H1 (cell line): Measurements from ENCODE around the gene FOXQ1. TPM values are rescaled to one million over a fixed set of nuclear protein-coding genes. Genes with fewer than 3 reads are reported as not detected.
"Not testable (repeated sequence)": the region's sequence is repeated elsewhere in the genome, so short reads cannot be mapped to it uniquely, and the experiment has no call there.

Experiments
- CTCF ChIA-PET: fragments of 300-600 bp; sonication (Branson Sonifier 250); formaldehyde crosslinking; loops from one replicate; lab custom pipeline; 2021; ENCODE audit not compliant: partially characterized antibody; lab: Charles Lee
- POLR2A ChIA-PET: fragments of 300-600 bp; sonication (Branson Sonifier 250); formaldehyde crosslinking; loops from one replicate; lab custom pipeline; 2021; ENCODE audit warnings: inconsistent platforms; ENCODE audit not compliant: partially characterized antibody; lab: Charles Lee
- DNase-seq, 2 experiments: peaks; one replicate each; pipeline versions ENCODE4 v3.0.0 to v3.0.0-alpha.2; 2010 to 2022; ENCODE audit warnings: low spot score in 2 of 2, low read depth in 1 of 2, mixed read lengths in 1 of 2
- FAIRE-seq: peaks from 2 replicates; lab custom pipeline; 2011; peaks lifted over from hg19 to GRCh38; lab: Jason Lieb, UNC
- H2AFZ ChIP-seq: 2 replicates; pipeline ENCODE4 v1.8.1; 2012; ENCODE audit warnings: low read length, inconsistent platforms
- H2AK5ac ChIP-seq: 2 replicates; pipeline ENCODE4 v1.6.1; 2013; ENCODE audit warnings: low read depth, low read length
- H2BK120ac ChIP-seq: replicated peaks from 2 replicates; pipeline ENCODE3; 2013; ENCODE audit warnings: low read depth, low read length, inconsistent platforms
- H2BK12ac ChIP-seq: 2 replicates; pipeline ENCODE4 v1.6.1; 2013; ENCODE audit warnings: low read depth, low read length
- H2BK15ac ChIP-seq: 2 replicates; pipeline ENCODE4 v1.6.1; 2013; ENCODE audit warnings: low read length
- H2BK20ac ChIP-seq: 2 replicates; pipeline ENCODE4 v1.6.1; 2013; ENCODE audit warnings: low read length
- H2BK5ac ChIP-seq: 2 replicates; pipeline ENCODE4 v1.6.1; 2013; ENCODE audit warnings: low read depth, low read length
- H3K14ac ChIP-seq: 2 replicates; pipeline ENCODE4 v1.6.1; 2013; ENCODE audit warnings: inconsistent platforms; ENCODE audit not compliant: insufficient read length
- H3K18ac ChIP-seq: 2 replicates; pipeline ENCODE4 v1.6.1; 2013; ENCODE audit warnings: low read length; ENCODE audit errors: extremely low read depth
- H3K23ac ChIP-seq: 2 replicates; pipeline ENCODE4 v1.6.1; 2013; ENCODE audit warnings: inconsistent platforms; ENCODE audit not compliant: insufficient read length
- H3K23me2 ChIP-seq: 2 replicates; pipeline ENCODE4 v1.6.1; 2013; ENCODE audit warnings: low read depth, low read length
- H3K27ac ChIP-seq: 2 replicates; pipeline ENCODE4 v1.6.1; 2011; ENCODE audit warnings: low read depth, low read length, inconsistent platforms
- H3K27me3 ChIP-seq, 4 experiments: replicated peaks in 1 of 4; 1 replicate in 1 of 4; 2 replicates in 3 of 4; pipeline versions ENCODE4 v1.6.1 to v1.8.1; 2011 to 2013; ENCODE audit warnings: low read length in 3 of 4, mild to moderate bottlenecking in 3 of 4, inconsistent platforms in 2 of 4, mixed read lengths in 2 of 4, moderate library complexity in 1 of 4; ENCODE audit not compliant: control insufficient read depth in 3 of 4, insufficient read depth in 3 of 4; ENCODE audit errors: extremely low read depth in 1 of 4
- H3K36me3 ChIP-seq, 4 experiments: 2 replicates each; pipeline versions ENCODE4 v1.6.1 to v1.8.1; 2011 to 2013; ENCODE audit warnings: mild to moderate bottlenecking in 4 of 4, low read length in 3 of 4, moderate library complexity in 2 of 4, control low read depth in 1 of 4, inconsistent platforms in 1 of 4; ENCODE audit not compliant: insufficient read depth in 4 of 4, control insufficient read depth in 2 of 4
- H3K4ac ChIP-seq: replicated peaks from 2 replicates; pipeline ENCODE3; 2013; ENCODE audit warnings: low read length, low read depth, mixed read lengths, inconsistent platforms; ENCODE audit not compliant: insufficient read length
- H3K4me1 ChIP-seq, 4 experiments: replicated peaks in 1 of 4; 1 replicate in 1 of 4; 2 replicates in 3 of 4; pipeline versions ENCODE4 v1.6.1 to v1.8.1; 2011 to 2013; ENCODE audit warnings: low read length in 3 of 4, inconsistent platforms in 2 of 4, mixed read lengths in 1 of 4; ENCODE audit not compliant: insufficient read depth in 4 of 4, control insufficient read depth in 3 of 4
- H3K4me2 ChIP-seq, 2 experiments: 2 replicates each; pipeline versions ENCODE4 v1.6.1 to v1.8.1; 2011 to 2013; ENCODE audit warnings: low read depth in 2 of 2, low read length in 2 of 2, control low read depth in 1 of 2, inconsistent platforms in 1 of 2, mild to moderate bottlenecking in 1 of 2; ENCODE audit not compliant: insufficient read depth in 1 of 2
- H3K4me3 ChIP-seq, 4 experiments: fragments of 200-600, 300-600 bp in 1 of 4; sonication (generic), shearing (Covaris generic), sonication (Bioruptor Twin) in 1 of 4; 2 replicates each; pipeline versions ENCODE4 v1.5.1 to v1.8.1; 2011 to 2016; ENCODE audit warnings: low read length in 4 of 4, low read depth in 3 of 4, control low read depth in 2 of 4, inconsistent platforms in 2 of 4, mild to moderate bottlenecking in 2 of 4, mixed read lengths in 1 of 4, moderate library complexity in 1 of 4; ENCODE audit not compliant: insufficient read depth in 2 of 4; ENCODE audit errors: extremely low read depth in 1 of 4
- H3K56ac ChIP-seq: replicated peaks from 2 replicates; pipeline ENCODE3; 2013; ENCODE audit warnings: low read depth, mild to moderate bottlenecking, mixed read lengths, low read length, inconsistent platforms; ENCODE audit not compliant: insufficient read length
- H3K79me1 ChIP-seq: 2 replicates; pipeline ENCODE4 v1.6.1; 2013; ENCODE audit warnings: low read depth, low read length, control low read depth
- H3K79me2 ChIP-seq, 2 experiments: 2 replicates each; pipeline versions ENCODE4 v1.6.1 to v1.8.1; 2012 to 2013; ENCODE audit warnings: low read length in 2 of 2, mild to moderate bottlenecking in 2 of 2, inconsistent platforms in 1 of 2; ENCODE audit not compliant: insufficient read depth in 2 of 2, control insufficient read depth in 1 of 2
- H3K9ac ChIP-seq, 4 experiments: replicated peaks in 1 of 4; 1 replicate in 1 of 4; 2 replicates in 3 of 4; pipeline versions ENCODE4 v1.6.1 to v1.8.1; 2011 to 2013; ENCODE audit warnings: low read depth in 3 of 4, low read length in 3 of 4, control low read depth in 2 of 4, mild to moderate bottlenecking in 2 of 4, moderate library complexity in 2 of 4, inconsistent platforms in 1 of 4; ENCODE audit errors: extremely low read depth in 1 of 4
- H3K9me3 ChIP-seq, 2 experiments: 2 replicates each; pipeline versions ENCODE4 v1.6.1 to v1.8.1; 2012 to 2013; ENCODE audit warnings: mild to moderate bottlenecking in 2 of 2, moderate library complexity in 2 of 2, control low read depth in 1 of 2, inconsistent platforms in 1 of 2, low read depth in 1 of 2, low read length in 1 of 2, mixed read lengths in 1 of 2; ENCODE audit not compliant: insufficient read depth in 2 of 2
- H4K20me1 ChIP-seq, 2 experiments: replicated peaks in 1 of 2; 2 replicates each; pipeline versions ENCODE3 to v1.8.1; 2011 to 2013; ENCODE audit warnings: inconsistent platforms in 2 of 2, low read length in 2 of 2, mild to moderate bottlenecking in 1 of 2; ENCODE audit not compliant: insufficient read depth in 2 of 2, control insufficient read depth in 1 of 2
- H4K5ac ChIP-seq: 2 replicates; pipeline ENCODE4 v1.6.1; 2013; ENCODE audit warnings: low read length, low read depth, mixed read lengths, inconsistent platforms; ENCODE audit not compliant: insufficient read length
- H4K8ac ChIP-seq: 2 replicates; pipeline ENCODE4 v1.8.0; 2013; ENCODE audit warnings: mild to moderate bottlenecking, moderate library complexity, low read length, inconsistent platforms; ENCODE audit not compliant: insufficient read depth; ENCODE audit errors: extremely low read depth
- H4K91ac ChIP-seq: replicated peaks from 2 replicates; pipeline ENCODE3; 2013; ENCODE audit warnings: low read length, mixed read lengths, inconsistent platforms; ENCODE audit not compliant: insufficient read length
- WGBS, 2 experiments: shearing (Covaris generic) in 1 of 2; methylation state at CpG; one replicate each; pipeline versions ENCODE4 v1.1.6 to v1.1.7; 2013 to 2015; ENCODE audit warnings: low lambda C conversion rate in 2 of 2, mixed read lengths in 2 of 2, inconsistent platforms in 1 of 2, low coverage in 1 of 2, missing lambda C conversion rate in 1 of 2; ENCODE audit not compliant: insufficient replicate concordance in 2 of 2, insufficient coverage in 1 of 2, insufficient read length in 1 of 2; ENCODE audit errors: extremely low coverage in 1 of 2, missing lambda C conversion rate in 1 of 2; 5-methylcytosine and 5-hydroxymethylcytosine counted together
- polyA plus RNA-seq, 7 experiments: library from polyadenylated mRNA; depleted of rRNA in 3 of 7; stranded (reverse) in 5 of 7; unstranded in 2 of 7; fragments of >200 nt in 5 of 7; fragments of 200-250 nt in 2 of 7; gene quantifications; 1 replicate in 5 of 7; 2 replicates in 1 of 7; 4 replicates in 1 of 7; pipeline versions ENCODE4 v1.2.1 to v1.2.3, GENCODE V29; 2011 to 2013; ENCODE audit warnings: missing spikeins in 2 of 7, mixed read lengths in 2 of 7
- total RNA-seq: library from RNA; stranded (reverse); fragmentation: NEBNext Ultra II Directional; extraction: Animal tissue kit (Norgen Biotek cat#: 25700); gene quantifications from 2 replicates; pipeline ENCODE4 v1.2.1, GENCODE V29; 2021

FOXQ1 gene
- total and polyA plus RNA-seq, 2 of the 8 experiments (the other 6 are each of a cell fraction or from before 2014, with no cell fraction given) = 0.03 TPM; not detected in 1

GRCh38 chr6:1355068-1355467 is 43.2 kb downstream of the FOXQ1 start:
- H3K79me1 ChIP-seq, H3K79me2 ChIP-seq, H2BK20ac ChIP-seq, H4K20me1 ChIP-seq, H2AK5ac ChIP-seq, FAIRE-seq, H3K18ac ChIP-seq, H3K4me3 ChIP-seq, H3K23ac ChIP-seq, H3K4ac ChIP-seq, H3K9ac ChIP-seq, H2BK15ac ChIP-seq, H2BK5ac ChIP-seq, H3K36me3 ChIP-seq, H3K23me2 ChIP-seq, H2BK12ac ChIP-seq, H3K27me3 ChIP-seq, H2AFZ ChIP-seq, H4K91ac ChIP-seq, POLR2A ChIA-PET, H4K5ac ChIP-seq, DNase-seq, H3K4me2 ChIP-seq, H3K56ac ChIP-seq, H4K8ac ChIP-seq, H3K27ac ChIP-seq, H2BK120ac ChIP-seq, H3K4me1 ChIP-seq, H3K14ac ChIP-seq: not testable (repeated sequence)
- H3K9me3 ChIP-seq = peaks cover 6 to 12% of the 10 kb centered on the region in 2 experiments; a peak in 2 of 4 replicates
- CTCF ChIA-PET = interaction anchor here (1.2 kb wide), 1 partner anchor 9 kb away, joined by 6 read pairs; no protein-coding TSS in a partner anchor

- H4K20me1 ChIP-seq, H3K4me3 ChIP-seq, H2BK20ac ChIP-seq, H3K27me3 ChIP-seq, H2BK5ac ChIP-seq, POLR2A ChIA-PET, DNase-seq, H3K23ac ChIP-seq, H3K56ac ChIP-seq, H4K91ac ChIP-seq, H2AK5ac ChIP-seq, H3K79me1 ChIP-seq, H4K5ac ChIP-seq, H3K4ac ChIP-seq, H3K18ac ChIP-seq, H3K23me2 ChIP-seq, H3K4me1 ChIP-seq, H4K8ac ChIP-seq, H3K9me3 ChIP-seq, H2BK15ac ChIP-seq, H3K14ac ChIP-seq, H3K9ac ChIP-seq, H2BK120ac ChIP-seq, H3K36me3 ChIP-seq, H3K4me2 ChIP-seq, H2AFZ ChIP-seq, H2BK12ac ChIP-seq, H3K27ac ChIP-seq, H3K79me2 ChIP-seq, FAIRE-seq: not testable (repeated sequence)
- 96% methylated on average over 2 of the region's 4 CpGs; no CpG with 5 or more reads in 1 of the 2 experiments for WGBS, 2 experiments
- CTCF ChIA-PET = interaction anchor here (1.3 kb wide), 1 partner anchor 21 kb away, joined by 3 read pairs; no protein-coding TSS in a partner anchor
Measured at GRCh38 chr6:1361717-1362116, 49.8 kb downstream of the FOXQ1 start.
